ENCODE results near the gene SAMD1. TPM values are rescaled to one million over a fixed set of nuclear protein-coding genes. Genes with fewer than 3 reads are reported as not detected.
A peak's percentile ranks its signal among the peaks of the same experiment; 100 is the strongest.

SAMD1 gene
- total RNA-seq, 3 donors from 2014 or later (not counting 1 experiment from before 2014, with no cell fraction given): 30.8 to 33.0 (median 30.9) TPM

DNA sequence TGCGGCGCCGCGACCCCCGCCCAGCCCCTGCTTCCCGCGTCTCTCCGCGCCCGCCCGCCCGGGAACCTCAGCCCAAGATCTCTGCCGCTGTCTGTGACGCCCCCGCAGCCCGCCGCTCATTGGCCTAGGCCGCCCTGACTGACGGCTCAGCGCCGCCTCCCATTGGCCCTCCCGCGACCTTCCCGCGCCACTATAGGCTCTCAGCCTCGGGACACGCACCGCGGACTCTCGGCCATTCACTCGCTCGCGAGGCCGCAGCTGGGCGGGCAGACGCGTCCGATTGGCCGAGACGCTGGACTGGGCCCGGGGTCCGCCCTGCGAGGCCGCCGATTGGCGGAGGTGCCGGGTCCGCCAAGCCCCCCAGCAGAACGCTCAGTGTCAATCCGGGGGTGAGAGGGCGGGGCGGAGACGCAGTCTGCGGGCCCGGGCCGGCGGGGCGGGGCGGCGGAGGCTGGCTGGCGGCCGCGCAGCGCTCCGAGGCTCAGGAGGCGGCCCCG is 27.2 kb upstream of the SAMD1 start, which contains the start of gene PRKACA:
PRKACA (minus strand) TSS at position 95 of the 497 bp plus-strand sequence. CDS start 215 bp downstream, outside the sequence.
- H3K4me1 ChIP-seq (ENCODE audit: control insufficient read depth, insufficient read depth, low read length): peaks cover 52% of the 10 kb centered on the region
- H3K27me3 Mint-ChIP-seq (ENCODE audit: low read depth in 2 of 2): no peaks in the 10 kb centered on the region
- peak within 1 kb of the TSS; percentile 99 for H3K27ac ChIP-seq (ENCODE audit: low read length)
- no peaks in the 10 kb centered on the region for H3K27me3 ChIP-seq (ENCODE audit: control insufficient read depth, insufficient read depth, low read length)
- DNase-seq (peak; percentile 98 to 99), ATAC-seq (peak; percentile 85 to 96 (median 88))
- under 1% methylated on average over 67 of the region's 67 CpGs for WGBS (ENCODE audit: insufficient coverage)
- H3K4me1 Mint-ChIP-seq: peaks cover 27 to 36% of the 10 kb centered on the region in 2 donors
- H3K36me3 Mint-ChIP-seq: no peaks in the 10 kb centered on the region
- no peaks in the 10 kb centered on the region for H3K9me3 ChIP-seq (ENCODE audit: control insufficient read depth, insufficient read depth, low read length)
- H3K27ac Mint-ChIP-seq: peak within 1 kb of the TSS; percentile 94 to 97
- peak within 1 kb of the TSS; percentile 97 for H3K4me3 Mint-ChIP-seq
- TF ChIP-seq, protein P1, sequence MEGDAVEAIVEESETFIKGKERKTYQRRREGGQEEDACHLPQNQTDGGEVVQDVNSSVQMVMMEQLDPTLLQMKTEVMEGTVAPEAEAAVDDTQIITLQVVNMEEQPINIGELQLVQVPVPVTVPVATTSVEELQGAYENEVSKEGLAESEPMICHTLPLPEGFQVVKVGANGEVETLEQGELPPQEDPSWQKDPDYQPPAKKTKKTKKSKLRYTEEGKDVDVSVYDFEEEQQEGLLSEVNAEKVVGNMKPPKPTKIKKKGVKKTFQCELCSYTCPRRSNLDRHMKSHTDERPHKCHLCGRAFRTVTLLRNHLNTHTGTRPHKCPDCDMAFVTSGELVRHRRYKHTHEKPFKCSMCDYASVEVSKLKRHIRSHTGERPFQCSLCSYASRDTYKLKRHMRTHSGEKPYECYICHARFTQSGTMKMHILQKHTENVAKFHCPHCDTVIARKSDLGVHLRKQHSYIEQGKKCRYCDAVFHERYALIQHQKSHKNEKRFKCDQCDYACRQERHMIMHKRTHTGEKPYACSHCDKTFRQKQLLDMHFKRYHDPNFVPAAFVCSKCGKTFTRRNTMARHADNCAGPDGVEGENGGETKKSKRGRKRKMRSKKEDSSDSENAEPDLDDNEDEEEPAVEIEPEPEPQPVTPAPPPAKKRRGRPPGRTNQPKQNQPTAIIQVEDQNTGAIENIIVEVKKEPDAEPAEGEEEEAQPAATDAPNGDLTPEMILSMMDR (IDR thresholded peaks at IDR 0.05): no peak
- H3K36me3 ChIP-seq (ENCODE audit: control insufficient read depth, insufficient read depth, low read length): no peaks in the 10 kb centered on the region
- peak within 1 kb of the TSS; percentile 65 for H3K4me3 ChIP-seq (ENCODE audit: low read length)
- intact Hi-C loops (cut with micrococcal nuclease): loop anchor here (1.0 to 5.0 kb wide), 3 partner anchors 19 to 35 kb away; partner anchors contain the start of genes ASF1B and SAMD1
- no peaks in the 10 kb centered on the region for H3K9me3 Mint-ChIP-seq

DNA sequence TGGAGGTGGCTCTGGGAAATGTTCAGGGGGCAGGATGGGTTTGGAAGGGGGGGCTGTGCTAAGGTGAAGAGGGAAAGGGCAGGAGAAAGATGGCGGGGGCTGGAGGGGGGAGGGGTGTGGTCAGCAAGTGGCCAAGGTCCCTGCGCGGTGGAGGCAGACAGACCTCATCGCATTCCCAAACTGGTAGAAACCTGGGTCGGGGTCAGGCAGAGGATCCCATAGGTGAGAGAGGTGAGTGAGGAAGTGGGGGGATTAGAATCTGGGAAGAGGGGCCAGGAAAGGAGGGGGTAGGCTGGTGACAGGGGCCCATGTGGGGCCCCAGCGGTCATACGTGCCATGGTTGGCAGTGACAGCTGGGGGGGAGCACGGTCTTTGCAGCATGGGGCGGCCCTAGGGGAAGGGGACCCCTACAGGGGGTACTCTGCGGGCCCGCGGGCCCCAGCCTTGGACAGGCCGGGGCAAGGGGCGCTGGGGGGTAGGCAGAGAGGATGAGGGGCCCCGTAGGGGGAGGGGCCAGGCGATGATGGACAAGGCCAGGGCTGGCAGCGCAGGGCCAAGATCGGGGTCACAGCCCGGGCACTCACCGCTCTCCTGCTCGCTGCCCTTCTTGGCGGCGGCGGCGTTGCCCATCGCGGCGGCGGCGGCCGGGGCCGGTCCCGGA is 26.5 kb upstream of the SAMD1 start:
- Histone ChIP-seq H3K27me3 (ENCODE audit: control insufficient read depth, insufficient read depth, low read length) (no peaks in the 10 kb centered on the region), H3K36me3 (ENCODE audit: control insufficient read depth, insufficient read depth, low read length) (no peaks in the 10 kb centered on the region), H3K27ac (ENCODE audit: low read length) (peak overlapping the region; percentile 21), H3K9me3 (ENCODE audit: control insufficient read depth, insufficient read depth, low read length) (no peaks in the 10 kb centered on the region), H3K4me3 (ENCODE audit: low read length) (peak overlapping the region; percentile 65), H3K4me1 (ENCODE audit: control insufficient read depth, insufficient read depth, low read length) (peaks cover 54% of the 10 kb centered on the region)
- 1% methylated on average over 33 of the region's 33 CpGs for WGBS (ENCODE audit: insufficient coverage)
- Mint-ChIP-seq H3K36me3 (no peaks in the 10 kb centered on the region), H3K9me3 (no peaks in the 10 kb centered on the region), H3K4me1 (peaks cover 27 to 36% of the 10 kb centered on the region in 2 donors), H3K27ac (peak overlapping the region; percentile 73 to 94), H3K4me3 (peak overlapping the region; percentile 87), H3K27me3 (ENCODE audit: low read depth in 2 of 2) (no peaks in the 10 kb centered on the region)
- intact Hi-C loops (cut with micrococcal nuclease): loop anchor here (5.0 kb wide), 1 partner anchor 35 kb away; no protein-coding TSS in a partner anchor
- TF ChIP-seq, protein P1 (IDR thresholded peaks at IDR 0.05): no peak
- ATAC-seq (no peak), DNase-seq (peak; percentile 41 to 43)

DNA sequence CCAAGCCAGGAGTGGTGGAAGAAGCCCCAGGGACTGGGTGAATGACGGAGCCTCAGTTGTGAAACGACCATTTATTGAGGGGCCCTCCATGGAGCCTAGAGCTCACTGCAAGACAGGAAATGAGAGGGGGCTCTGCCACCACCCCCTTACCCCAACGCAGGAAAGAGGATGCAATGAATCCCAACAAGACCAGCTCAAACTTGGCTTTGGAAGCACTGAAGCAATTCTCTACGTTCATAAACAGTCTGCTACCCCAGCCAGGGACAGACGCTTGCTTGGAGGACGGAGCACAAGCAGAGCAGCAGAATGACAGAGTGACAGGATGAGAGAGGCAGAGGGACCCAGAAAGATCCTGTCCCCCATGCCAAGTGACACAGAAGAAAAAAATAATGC is 26.0 kb upstream of the SAMD1 start:
- peak in 1 of 2 donors; percentile 37 for DNase-seq
- no peaks in the 10 kb centered on the region for H3K27me3 Mint-ChIP-seq (ENCODE audit: low read depth in 2 of 2)
- peak overlapping the region; percentile 65 for H3K4me3 ChIP-seq (ENCODE audit: low read length)
- peaks cover 27 to 36% of the 10 kb centered on the region in 2 donors for H3K4me1 Mint-ChIP-seq
- H3K27me3 ChIP-seq (ENCODE audit: control insufficient read depth, insufficient read depth, low read length): no peaks in the 10 kb centered on the region
- WGBS (ENCODE audit: insufficient coverage): 44% methylated on average over 6 of the region's 6 CpGs
- H3K36me3 Mint-ChIP-seq: no peaks in the 10 kb centered on the region
- peaks cover 54% of the 10 kb centered on the region for H3K4me1 ChIP-seq (ENCODE audit: control insufficient read depth, insufficient read depth, low read length)
- intact Hi-C loops (cut with micrococcal nuclease): loop anchor here (5.0 kb wide), 1 partner anchor 34 kb away; no protein-coding TSS in a partner anchor
- no peak overlapping the region for H3K27ac ChIP-seq (ENCODE audit: low read length)
- H3K36me3 ChIP-seq (ENCODE audit: control insufficient read depth, insufficient read depth, low read length): no peaks in the 10 kb centered on the region
- peak overlapping the region; percentile 45 to 94 for H3K27ac Mint-ChIP-seq
- H3K9me3 Mint-ChIP-seq: no peaks in the 10 kb centered on the region
- peak overlapping the region; percentile 87 for H3K4me3 Mint-ChIP-seq
- no peaks in the 10 kb centered on the region for H3K9me3 ChIP-seq (ENCODE audit: control insufficient read depth, insufficient read depth, low read length)
- TF ChIP-seq, protein P1 (IDR thresholded peaks at IDR 0.05): no peak
- ATAC-seq: no peak
